ENCODE results near the gene HDAC4.

GRCh38 chr2:239193925-239194677, 206.7 kb downstream of the HDAC4 start:
- TF ChIP-seq CTCF (IDR thresholded peaks at IDR 0.05) = peak; percentile 24
- no peak for TF ChIP-seq ZFX (IDR thresholded peaks at IDR 0.05; ENCODE audit: borderline replicate concordance)

Measured in 22Rv1 (cell line).